ENCODE data around the gene MRPL21. TPM values are rescaled to one million over a fixed set of nuclear protein-coding genes. Genes with fewer than 3 reads are reported as not detected.
A peak's percentile ranks its signal among the peaks of the same experiment; 100 is the strongest.

MRPL21 gene
- total RNA-seq, 1 donor from 2014 or later: 121 TPM

DNA sequence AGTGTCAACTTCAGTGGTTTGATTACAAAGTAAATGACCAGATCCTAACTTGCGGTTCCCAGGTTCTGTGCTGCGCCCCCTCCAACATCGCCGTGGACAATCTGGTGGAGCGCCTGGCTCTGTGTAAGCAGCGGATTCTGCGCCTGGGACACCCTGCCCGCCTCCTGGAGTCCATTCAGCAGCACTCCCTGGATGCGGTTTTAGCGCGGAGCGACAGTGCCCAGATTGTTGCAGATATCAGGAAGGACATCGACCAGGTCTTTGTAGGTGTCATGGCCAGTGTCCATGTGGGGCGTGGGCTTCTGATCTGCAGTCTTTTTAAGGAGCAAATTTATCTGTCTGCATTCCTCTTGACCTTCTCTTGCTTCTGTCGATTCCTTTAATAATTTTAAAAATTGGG lies 11.1 kb upstream of the MRPL21 start:
- intact Hi-C loops (cut with micrococcal nuclease): no loop called here
- Mint-ChIP-seq H3K27me3 (ENCODE audit: insufficient read depth) (no peaks in the 10 kb centered on the region), H3K36me3 (ENCODE audit: low read depth) (peaks cover 35% of the 10 kb centered on the region), H3K27ac (no peak overlapping the region), H3K9me3 (no peaks in the 10 kb centered on the region), H3K4me1 (ENCODE audit: low read depth) (peaks cover 4% of the 10 kb centered on the region), H3K4me3 (no peak overlapping the region)
- DNase-seq (ENCODE audit: low spot score): no peak

- Mint-ChIP-seq H3K36me3 (ENCODE audit: low read depth) (peaks cover 31% of the 10 kb centered on the region), H3K27me3 (ENCODE audit: insufficient read depth) (no peaks in the 10 kb centered on the region), H3K4me3 (no peak overlapping the region), H3K27ac (no peak overlapping the region), H3K4me1 (ENCODE audit: low read depth) (peaks cover 4% of the 10 kb centered on the region), H3K9me3 (no peaks in the 10 kb centered on the region)
- intact Hi-C loops (cut with micrococcal nuclease): no loop called here
- no peak for DNase-seq (ENCODE audit: low spot score)
Measured at GRCh38 chr11:68913188-68913587, 9.6 kb upstream of the MRPL21 start.

- H3K27me3 Mint-ChIP-seq (ENCODE audit: insufficient read depth): no peaks in the 10 kb centered on the region
- no peak for DNase-seq (ENCODE audit: low spot score)
- no peak overlapping the region for H3K27ac Mint-ChIP-seq
- H3K4me3 Mint-ChIP-seq: no peak overlapping the region
- H3K4me1 Mint-ChIP-seq (ENCODE audit: low read depth): peaks cover 4% of the 10 kb centered on the region
- peaks cover 29% of the 10 kb centered on the region for H3K36me3 Mint-ChIP-seq (ENCODE audit: low read depth)
- H3K9me3 Mint-ChIP-seq: no peaks in the 10 kb centered on the region
- intact Hi-C loops (cut with micrococcal nuclease): no loop called here
Measured at GRCh38 chr11:68912254-68912653, 8.6 kb upstream of the MRPL21 start.

DNA sequence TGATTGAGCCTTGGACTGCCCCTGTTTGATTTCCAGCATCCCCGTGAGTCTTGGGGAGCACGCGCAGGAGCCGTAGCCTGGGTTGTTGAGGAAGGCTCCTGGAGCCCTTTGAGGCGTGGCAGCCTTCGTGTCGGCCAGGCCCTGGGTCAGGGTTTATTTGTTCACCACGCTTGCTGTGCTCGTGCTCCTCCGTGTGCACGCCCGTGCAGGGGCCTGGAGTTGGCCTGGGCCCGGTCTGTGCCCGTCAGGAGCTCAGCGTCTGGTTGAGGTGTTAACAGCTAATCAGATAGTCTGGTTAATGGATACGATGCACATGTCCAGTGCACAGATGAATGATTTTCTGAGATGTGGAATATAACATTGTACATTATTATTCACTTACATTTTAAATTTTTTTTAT lies 8.1 kb upstream of the MRPL21 start:
- Mint-ChIP-seq H3K27ac (no peak overlapping the region), H3K27me3 (ENCODE audit: insufficient read depth) (no peaks in the 10 kb centered on the region), H3K36me3 (ENCODE audit: low read depth) (peaks cover 29% of the 10 kb centered on the region), H3K4me3 (no peak overlapping the region), H3K4me1 (ENCODE audit: low read depth) (peaks cover 4% of the 10 kb centered on the region), H3K9me3 (no peaks in the 10 kb centered on the region)
- intact Hi-C loops (cut with micrococcal nuclease): no loop called here
- no peak for DNase-seq (ENCODE audit: low spot score)

DNA sequence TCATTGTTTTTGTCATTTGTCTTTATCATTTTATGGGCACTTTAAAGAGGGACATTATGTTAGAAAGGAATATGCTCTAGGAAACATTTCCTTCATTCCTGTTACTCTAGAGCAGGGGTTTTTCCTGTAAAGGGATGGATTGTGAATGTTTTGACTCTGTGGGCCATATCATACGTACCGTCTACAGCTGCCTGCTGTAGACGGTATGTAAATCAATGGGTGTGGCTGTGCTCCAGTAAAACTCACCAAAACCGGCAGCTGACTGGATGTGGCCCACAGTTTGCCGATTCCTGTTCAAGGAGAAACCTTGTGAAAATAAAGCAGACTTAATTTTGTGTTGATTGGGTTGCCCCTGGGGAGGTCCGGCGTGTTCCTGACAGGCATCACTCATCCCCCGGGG lies 7.3 kb upstream of the MRPL21 start:
- peaks cover 1% of the 10 kb centered on the region for H3K4me1 Mint-ChIP-seq (ENCODE audit: low read depth)
- H3K4me3 Mint-ChIP-seq: no peak overlapping the region
- intact Hi-C loops (cut with micrococcal nuclease): no loop called here
- H3K9me3 Mint-ChIP-seq: no peaks in the 10 kb centered on the region
- DNase-seq (ENCODE audit: low spot score): no peak
- H3K27me3 Mint-ChIP-seq (ENCODE audit: insufficient read depth): no peaks in the 10 kb centered on the region
- no peak overlapping the region for H3K27ac Mint-ChIP-seq
- peaks cover 22% of the 10 kb centered on the region for H3K36me3 Mint-ChIP-seq (ENCODE audit: low read depth)

DNA sequence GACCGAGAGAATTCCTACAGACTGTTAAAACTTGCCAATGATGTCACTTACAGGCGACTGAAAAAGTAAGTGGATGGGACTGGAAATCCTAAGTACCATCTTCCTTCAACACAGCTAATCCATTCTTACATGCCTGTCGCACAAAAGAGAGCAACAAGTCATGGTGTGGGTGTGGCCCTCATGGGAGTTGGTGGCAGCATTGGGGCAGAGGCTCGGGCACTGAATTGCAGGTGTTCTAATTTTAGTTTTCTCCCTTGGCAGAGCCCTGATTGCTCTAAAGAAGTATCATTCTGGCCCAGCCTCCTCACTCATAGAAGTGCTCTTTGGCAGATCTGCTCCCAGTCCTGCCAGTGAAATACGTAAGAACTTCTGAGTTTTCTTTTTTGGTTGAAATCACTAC lies 4.6 kb upstream of the MRPL21 start:
- Mint-ChIP-seq H3K4me3 (no peak overlapping the region), H3K27me3 (ENCODE audit: insufficient read depth) (no peaks in the 10 kb centered on the region), H3K27ac (no peak overlapping the region), H3K36me3 (ENCODE audit: low read depth) (peaks cover 19% of the 10 kb centered on the region), H3K9me3 (no peaks in the 10 kb centered on the region), H3K4me1 (ENCODE audit: low read depth) (peaks cover 24% of the 10 kb centered on the region)
- no peak for DNase-seq (ENCODE audit: low spot score)
- intact Hi-C loops (cut with micrococcal nuclease): no loop called here

DNA sequence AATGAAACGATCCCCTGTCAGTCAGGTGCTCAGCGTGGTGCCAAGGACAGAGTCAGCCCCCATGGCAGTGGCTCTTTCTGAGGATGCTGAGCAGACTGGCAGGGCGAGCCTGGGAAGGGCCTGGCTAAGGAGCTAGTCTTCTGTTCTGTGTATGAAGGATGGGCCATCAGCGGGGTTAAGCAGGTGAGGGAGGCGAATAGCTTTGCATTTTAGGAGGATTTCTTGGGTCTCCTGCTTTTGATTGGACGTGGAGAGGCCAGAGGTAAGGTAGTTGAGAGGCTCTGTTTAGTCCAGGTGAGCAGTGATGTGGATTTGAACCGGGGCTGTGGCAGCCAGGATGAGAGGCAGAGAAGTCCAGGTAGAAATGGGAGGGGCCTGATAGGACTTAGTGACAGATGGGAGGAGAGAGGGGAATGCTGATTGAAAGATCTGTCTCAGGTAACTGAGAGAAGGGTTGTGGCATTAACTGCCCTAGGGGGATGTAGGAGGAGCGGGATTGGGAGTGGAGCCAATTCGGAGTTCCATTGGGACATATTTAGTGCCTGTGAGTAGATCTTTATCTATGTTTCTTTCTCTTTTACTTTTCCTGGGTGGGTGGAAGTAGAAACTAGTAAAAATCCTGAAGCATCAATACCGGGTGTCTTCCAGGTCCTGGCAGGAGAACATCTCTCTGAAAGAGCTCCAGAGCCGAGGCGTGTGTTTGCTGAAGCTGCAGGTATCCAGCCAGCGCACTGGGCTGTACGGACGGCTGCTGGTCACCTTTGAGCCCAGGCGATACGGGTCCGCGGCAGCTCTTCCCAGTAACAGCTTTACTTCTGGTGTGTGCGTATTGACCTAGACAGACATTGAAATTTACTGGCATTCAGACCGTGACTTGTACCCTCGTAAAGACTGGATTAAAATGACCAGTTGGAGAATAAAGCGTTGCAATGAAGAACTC lies 2.1 kb upstream of the MRPL21 start:
- Mint-ChIP-seq H3K27ac (no peak overlapping the region), H3K36me3 (ENCODE audit: low read depth) (peaks cover 20% of the 10 kb centered on the region)
- intact Hi-C loops (cut with micrococcal nuclease): no loop called here

GRCh38 chr11:68904248-68904847 lies 716 bp upstream of the MRPL21 start:
- Mint-ChIP-seq H3K9me3 (no peaks in the 10 kb centered on the region), H3K4me3 (peak overlapping the region; percentile 96), H3K27ac (peak overlapping the region; percentile 89), H3K27me3 (ENCODE audit: insufficient read depth) (no peaks in the 10 kb centered on the region), H3K36me3 (ENCODE audit: low read depth) (peaks cover 30% of the 10 kb centered on the region), H3K4me1 (ENCODE audit: low read depth) (peaks cover 42% of the 10 kb centered on the region)
- peak; percentile 22 for DNase-seq (ENCODE audit: low spot score)
- intact Hi-C loops (cut with micrococcal nuclease): loop anchor here (1.0 to 5.0 kb wide), 3 partner anchors 65 to 773 kb away; partner anchors contain the start of genes LTO1 and TPCN2

More for the DNA sequence above, 2.1 kb upstream of the MRPL21 start:
- H3K4me1 Mint-ChIP-seq (ENCODE audit: low read depth): peaks cover 42% of the 10 kb centered on the region
- no peaks in the 10 kb centered on the region for H3K9me3 Mint-ChIP-seq
- no peak for DNase-seq (ENCODE audit: low spot score)
- no peaks in the 10 kb centered on the region for H3K27me3 Mint-ChIP-seq (ENCODE audit: insufficient read depth)
- H3K4me3 Mint-ChIP-seq: peak overlapping the region; percentile 96

- Mint-ChIP-seq H3K4me1 (ENCODE audit: low read depth) (peaks cover 40% of the 10 kb centered on the region), H3K4me3 (no peak overlapping the region), H3K27me3 (ENCODE audit: insufficient read depth) (no peaks in the 10 kb centered on the region), H3K9me3 (no peaks in the 10 kb centered on the region), H3K36me3 (ENCODE audit: low read depth) (peaks cover 29% of the 10 kb centered on the region), H3K27ac (no peak overlapping the region)
- no peak for DNase-seq (ENCODE audit: low spot score)
- intact Hi-C loops (cut with micrococcal nuclease): loop anchor here (5.0 kb wide), 1 partner anchor 776 kb away; the partner anchor contains the start of gene LTO1
Measured at GRCh38 chr11:68900835-68901381, 2.7 kb downstream of the MRPL21 start.

GRCh38 chr11:68897441-68897840 lies 6.2 kb downstream of the MRPL21 start:
- H3K4me1 Mint-ChIP-seq (ENCODE audit: low read depth): peaks cover 10% of the 10 kb centered on the region
- H3K9me3 Mint-ChIP-seq: no peaks in the 10 kb centered on the region
- no peaks in the 10 kb centered on the region for H3K27me3 Mint-ChIP-seq (ENCODE audit: insufficient read depth)
- no peak for DNase-seq (ENCODE audit: low spot score)
- peaks cover 35% of the 10 kb centered on the region for H3K36me3 Mint-ChIP-seq (ENCODE audit: low read depth)
- intact Hi-C loops (cut with micrococcal nuclease): no loop called here
- H3K4me3 Mint-ChIP-seq: no peak overlapping the region
- H3K27ac Mint-ChIP-seq: peak overlapping the region; percentile 48

- no peak for DNase-seq (ENCODE audit: low spot score)
- no peaks in the 10 kb centered on the region for H3K4me1 Mint-ChIP-seq (ENCODE audit: low read depth)
- intact Hi-C loops (cut with micrococcal nuclease): no loop called here
- H3K4me3 Mint-ChIP-seq: no peak overlapping the region
- H3K9me3 Mint-ChIP-seq: no peaks in the 10 kb centered on the region
- H3K27ac Mint-ChIP-seq: no peak overlapping the region
- no peaks in the 10 kb centered on the region for H3K27me3 Mint-ChIP-seq (ENCODE audit: insufficient read depth)
- peaks cover 35% of the 10 kb centered on the region for H3K36me3 Mint-ChIP-seq (ENCODE audit: low read depth)
Measured at GRCh38 chr11:68896171-68896959, 7.3 kb downstream of the MRPL21 start.

DNA sequence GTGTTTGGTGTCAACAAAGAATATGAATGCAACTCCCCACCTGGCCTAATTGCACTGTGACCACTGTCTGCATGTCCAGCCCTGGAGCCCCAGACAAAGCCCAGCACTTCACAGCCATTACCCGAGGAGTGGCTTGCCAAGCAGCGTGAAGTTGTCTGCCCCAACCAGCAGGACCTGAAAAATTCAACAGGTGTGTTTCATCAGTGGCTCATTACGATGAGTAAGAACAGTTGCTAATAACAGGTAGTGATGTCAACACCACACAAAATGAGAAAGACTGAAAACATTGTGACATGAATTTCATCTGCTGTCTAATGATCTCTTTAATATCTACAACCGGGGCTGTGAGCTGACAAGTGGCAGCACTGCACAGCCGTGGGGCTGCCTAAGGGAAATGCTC lies 10.3 kb downstream of the MRPL21 start:
- DNase-seq (ENCODE audit: low spot score): no peak
- peaks cover 31% of the 10 kb centered on the region for H3K36me3 Mint-ChIP-seq (ENCODE audit: low read depth)
- no peaks in the 10 kb centered on the region for H3K4me1 Mint-ChIP-seq (ENCODE audit: low read depth)
- intact Hi-C loops (cut with micrococcal nuclease): no loop called here
- H3K4me3 Mint-ChIP-seq: no peak overlapping the region
- H3K27ac Mint-ChIP-seq: no peak overlapping the region
- no peaks in the 10 kb centered on the region for H3K9me3 Mint-ChIP-seq
- H3K27me3 Mint-ChIP-seq (ENCODE audit: insufficient read depth): no peaks in the 10 kb centered on the region

Data from activated T-helper 1 cell treated with anti-CD3 and anti-CD28 coated beads, Interleukin-12 subunit alpha, Interleukin-12 subunit beta, Interleukin-2, Interleukin-4 antibody, amounts not matched to agents 30 ng/mL and 10 ng/mL and 1 ng/mL, durations not matched to agents 14 hours and 24 hours and 36 hours (primary cell).